CD14-positive monocyte (primary cell): ENCODE results near the gene RMI2. TPM values are rescaled to one million over a fixed set of nuclear protein-coding genes. Genes with fewer than 3 reads are reported as not detected.

Source experiments
- DNase-seq, 3 donors: peaks; one replicate each; pipeline ENCODE4 v3.0.0-alpha.2; 2011 to 2022
- H2AFZ ChIP-seq: 2 replicates; pipeline ENCODE4 v1.6.0; 2012; ENCODE audit warnings: mild to moderate bottlenecking, low read depth, low read length, inconsistent platforms; ENCODE audit not compliant: insufficient read depth, poor library complexity, severe bottlenecking
- H3K27ac ChIP-seq, 2 donors: 1 replicate in 1 of 2; 2 replicates in 1 of 2; pipeline ENCODE4 v1.5.1; 2012 to 2013; ENCODE audit warnings: low read length in 2 of 2, control low read depth in 1 of 2, inconsistent platforms in 1 of 2, low read depth in 1 of 2, mild to moderate bottlenecking in 1 of 2
- H3K27me3 ChIP-seq, 2 donors: one replicate each; pipeline versions ENCODE4 v1.6.0 to v1.6.1; 2011 to 2013; ENCODE audit warnings: low read length in 2 of 2; ENCODE audit not compliant: control insufficient read depth in 2 of 2, insufficient read depth in 2 of 2
- H3K36me3 ChIP-seq, 2 donors: replicated peaks in 1 of 2; 1 replicate in 1 of 2; 2 replicates in 1 of 2; pipeline versions ENCODE4 v1.5.1 to v1.6.1; 2012 to 2013; ENCODE audit warnings: low read length in 2 of 2, control low read depth in 1 of 2, inconsistent platforms in 1 of 2, mild to moderate bottlenecking in 1 of 2; ENCODE audit not compliant: insufficient read depth in 2 of 2, control insufficient read depth in 1 of 2
- H3K4me1 ChIP-seq, 2 donors: 1 replicate in 1 of 2; 2 replicates in 1 of 2; pipeline versions ENCODE4 v1.5.1 to v1.6.1; 2012 to 2013; ENCODE audit warnings: low read length in 2 of 2, control low read depth in 1 of 2, inconsistent platforms in 1 of 2, mild to moderate bottlenecking in 1 of 2, moderate library complexity in 1 of 2; ENCODE audit not compliant: insufficient read depth in 2 of 2, control insufficient read depth in 1 of 2
- H3K4me2 ChIP-seq: replicated peaks from 2 replicates; pipeline ENCODE3; 2012; ENCODE audit warnings: low read length, moderate library complexity, mild to moderate bottlenecking; ENCODE audit not compliant: poor library complexity, severe bottlenecking; ENCODE audit errors: extremely low read depth
- H3K4me3 ChIP-seq, 3 experiments: fragments of 200-600 bp in 1 of 3; sonication (generic) in 1 of 3; replicated peaks in 1 of 3; 1 replicate in 2 of 3; 2 replicates in 1 of 3; pipeline ENCODE4 v1.5.1; 2011 to 2013; ENCODE audit warnings: low read length in 3 of 3, mild to moderate bottlenecking in 3 of 3, control low read depth in 2 of 3, low read depth in 2 of 3, inconsistent platforms in 1 of 3, moderate library complexity in 1 of 3
- H3K79me2 ChIP-seq: 2 replicates; pipeline ENCODE4 v1.6.0; 2012; ENCODE audit warnings: mild to moderate bottlenecking, control low read depth, inconsistent platforms, low read length, moderate library complexity; ENCODE audit not compliant: insufficient read depth
- H3K9ac ChIP-seq: 2 replicates; pipeline ENCODE4 v1.6.0; 2017; ENCODE audit warnings: low read length, mild to moderate bottlenecking; ENCODE audit not compliant: insufficient read depth, poor library complexity, severe bottlenecking
- H3K9me3 ChIP-seq, 2 donors: replicated peaks in 1 of 2; 1 replicate in 1 of 2; 2 replicates in 1 of 2; pipeline versions ENCODE4 v1.5.1 to v1.6.1; 2012 to 2013; ENCODE audit warnings: low read length in 2 of 2, control low read depth in 1 of 2; ENCODE audit not compliant: control insufficient read depth in 1 of 2, insufficient read depth in 1 of 2
- H4K20me1 ChIP-seq: 2 replicates; pipeline ENCODE4 v1.6.0; 2012; ENCODE audit warnings: mild to moderate bottlenecking, low read length, control low read depth, moderate library complexity; ENCODE audit not compliant: insufficient read depth
- H3K27ac Mint-ChIP-seq, 7 donors: one replicate each; pipeline ENCODE4 v1.8.0; 2020; ENCODE audit warnings: mild to moderate bottlenecking in 7 of 7, mixed read lengths in 7 of 7, moderate library complexity in 6 of 7, inconsistent platforms in 2 of 7
- H3K27me3 Mint-ChIP-seq, 3 donors: one replicate each; pipeline ENCODE4 v1.8.0; 2021 to 2022; ENCODE audit warnings: low read depth in 3 of 3, mild to moderate bottlenecking in 3 of 3, mixed read lengths in 3 of 3, moderate library complexity in 3 of 3, inconsistent platforms in 1 of 3
- H3K36me3 Mint-ChIP-seq, 2 donors: one replicate each; pipeline ENCODE4 v1.8.0; 2020; ENCODE audit warnings: mixed read lengths in 2 of 2, inconsistent platforms in 1 of 2, mild to moderate bottlenecking in 1 of 2
- H3K4me1 Mint-ChIP-seq: one replicate; pipeline ENCODE4 v1.8.0; 2020; ENCODE audit warnings: mild to moderate bottlenecking, mixed read lengths
- H3K4me3 Mint-ChIP-seq, 2 donors: one replicate each; pipeline ENCODE4 v1.8.0; 2020; ENCODE audit warnings: mild to moderate bottlenecking in 2 of 2, mixed read lengths in 2 of 2, moderate library complexity in 1 of 2
- H3K9me3 Mint-ChIP-seq, 7 donors: one replicate each; pipeline ENCODE4 v1.8.0; 2020 to 2022; ENCODE audit warnings: mixed read lengths in 7 of 7, mild to moderate bottlenecking in 6 of 7, moderate library complexity in 6 of 7, inconsistent platforms in 2 of 7
- WGBS: methylation state at CpG from one replicate; pipeline ENCODE4 v1.1.5; 2013; ENCODE audit warnings: missing lambda C conversion rate; ENCODE audit not compliant: insufficient coverage; 5-methylcytosine and 5-hydroxymethylcytosine counted together
- intact Hi-C, 2 donors: fragments of 100-400 bp; cut with micrococcal nuclease; formaldehyde crosslinking; loops; one replicate each; pipeline versions ENCODE4 v1.15.0 to v1.15.1; 2023
- polyA plus RNA-seq, 3 donors: library from polyadenylated mRNA; depleted of rRNA in 1 of 3; unstranded in 2 of 3; stranded (reverse) in 1 of 3; fragments of 300-500 nt in 2 of 3; fragments of >200 nt in 1 of 3; fragmentation: Illumina TruSeq in 2 of 3; gene quantifications; 1 replicate in 2 of 3; 2 replicates in 1 of 3; pipeline ENCODE4 v1.2.3, GENCODE V29; 2012 to 2021
- TF ChIP-seq, protein P1 (sequence below): fragments of 200-600 bp; IDR thresholded peaks from one replicate; pipeline ENCODE4 v1.8.0; 2022; ENCODE audit warnings: antibody characterized with exemption, mild to moderate bottlenecking

RMI2 gene
- polyA plus RNA-seq, 3 donors: 0.17 to 0.24 (median 0.23) TPM

DNA sequence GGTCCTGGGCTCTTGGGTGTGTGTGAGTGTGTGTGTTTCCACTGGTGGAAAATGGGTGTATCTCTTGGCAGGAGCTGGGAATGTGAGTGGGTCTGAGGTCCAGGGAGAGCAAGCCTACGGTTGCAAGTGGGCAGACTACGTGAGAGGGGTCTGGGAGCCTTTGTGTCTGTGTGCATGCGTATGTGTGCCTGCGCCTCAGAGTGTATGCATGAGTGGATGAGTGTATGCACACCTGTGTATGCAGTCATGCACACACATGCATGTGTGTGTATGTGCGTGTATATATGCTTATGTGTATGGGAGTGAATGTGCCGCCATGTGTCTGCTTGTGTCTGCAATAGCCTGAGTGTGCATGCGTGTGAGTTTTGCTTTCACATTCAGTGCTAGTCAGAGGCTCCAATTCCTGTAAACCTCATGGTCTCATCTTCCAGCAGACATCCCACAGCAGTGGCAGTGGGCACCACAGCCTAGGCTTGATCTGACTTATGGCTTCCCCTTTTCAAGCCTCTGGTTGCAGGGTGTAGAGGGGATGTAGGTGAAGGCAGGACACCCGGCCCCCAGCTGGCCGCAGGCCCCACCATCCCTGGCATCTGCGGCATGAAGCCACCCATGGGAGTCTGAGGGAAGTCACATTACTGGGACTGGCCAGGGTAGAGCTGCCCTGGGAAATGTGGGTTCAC, 19.7 kb upstream of the RMI2 start:
- TF ChIP-seq, protein P1, sequence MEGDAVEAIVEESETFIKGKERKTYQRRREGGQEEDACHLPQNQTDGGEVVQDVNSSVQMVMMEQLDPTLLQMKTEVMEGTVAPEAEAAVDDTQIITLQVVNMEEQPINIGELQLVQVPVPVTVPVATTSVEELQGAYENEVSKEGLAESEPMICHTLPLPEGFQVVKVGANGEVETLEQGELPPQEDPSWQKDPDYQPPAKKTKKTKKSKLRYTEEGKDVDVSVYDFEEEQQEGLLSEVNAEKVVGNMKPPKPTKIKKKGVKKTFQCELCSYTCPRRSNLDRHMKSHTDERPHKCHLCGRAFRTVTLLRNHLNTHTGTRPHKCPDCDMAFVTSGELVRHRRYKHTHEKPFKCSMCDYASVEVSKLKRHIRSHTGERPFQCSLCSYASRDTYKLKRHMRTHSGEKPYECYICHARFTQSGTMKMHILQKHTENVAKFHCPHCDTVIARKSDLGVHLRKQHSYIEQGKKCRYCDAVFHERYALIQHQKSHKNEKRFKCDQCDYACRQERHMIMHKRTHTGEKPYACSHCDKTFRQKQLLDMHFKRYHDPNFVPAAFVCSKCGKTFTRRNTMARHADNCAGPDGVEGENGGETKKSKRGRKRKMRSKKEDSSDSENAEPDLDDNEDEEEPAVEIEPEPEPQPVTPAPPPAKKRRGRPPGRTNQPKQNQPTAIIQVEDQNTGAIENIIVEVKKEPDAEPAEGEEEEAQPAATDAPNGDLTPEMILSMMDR: no peak
- Mint-ChIP-seq H3K36me3 (peaks cover 5 to 13% of the 10 kb centered on the region in 2 donors), H3K4me3 (peak overlapping the region; percentile 34 to 64), H3K27ac (peak overlapping the region in 4 of 7 donors; percentile 12 to 85 (median 68)), H3K9me3 (peaks cover 0 to 6% (median 3%) of the 10 kb centered on the region in 7 donors), H3K27me3 (peaks cover 12 to 39% (median 17%) of the 10 kb centered on the region in 3 donors), H3K4me1 (peaks cover 52% of the 10 kb centered on the region)
- no peaks in the 10 kb centered on the region for H3K79me2 ChIP-seq
- H4K20me1 ChIP-seq: no peaks in the 10 kb centered on the region
- H3K4me2 ChIP-seq: peak overlapping the region; percentile 33
- no peaks in the 10 kb centered on the region for H3K9me3 ChIP-seq
- peak overlapping the region in 1 of 3 experiments; percentile 36 for H3K4me3 ChIP-seq
- H3K9ac ChIP-seq: no peak overlapping the region
- peak overlapping the region in 1 of 2 donors; percentile 53 for H3K27ac ChIP-seq
- peaks cover 42 to 50% of the 10 kb centered on the region in 2 donors for H3K4me1 ChIP-seq
- H2AFZ ChIP-seq: peak overlapping the region; percentile 61
- no peaks in the 10 kb centered on the region for H3K36me3 ChIP-seq
- intact Hi-C loops: no loop called here
- peak; percentile 28 to 32 (median 28) for DNase-seq
- 60% methylated on average over 8 of the region's 10 CpGs for WGBS
- no peaks in the 10 kb centered on the region for H3K27me3 ChIP-seq

DNA sequence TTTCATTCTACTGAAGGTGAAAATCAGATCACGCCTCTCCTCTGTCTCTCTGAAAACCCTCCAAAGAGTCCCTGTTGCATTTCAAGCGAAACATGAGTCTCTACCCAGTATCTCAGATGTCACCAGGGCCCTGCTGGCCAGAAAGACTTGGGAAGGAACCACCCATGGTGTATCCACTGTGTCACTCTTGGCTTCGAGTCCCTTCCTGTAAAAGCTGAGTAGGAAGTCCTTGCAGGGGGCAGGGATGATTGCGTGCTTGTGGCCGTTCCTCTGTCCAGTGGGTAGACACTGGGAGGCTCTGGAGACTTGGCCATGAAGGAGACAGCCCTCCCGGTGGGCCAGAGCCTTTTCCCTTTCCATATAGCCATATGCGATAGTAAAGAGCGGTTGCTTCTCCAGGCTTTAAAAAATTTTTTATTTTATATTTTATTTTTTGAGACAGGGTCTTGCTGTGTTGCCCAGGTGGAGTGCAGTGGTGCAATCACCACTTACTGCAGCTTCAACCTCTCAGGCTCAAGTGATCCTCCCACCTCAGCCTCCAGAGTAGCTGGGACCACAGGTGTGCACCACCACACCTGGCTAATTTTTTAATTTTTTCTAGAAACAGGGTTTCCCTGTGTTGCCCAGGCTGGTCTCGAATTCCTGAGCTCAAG, 19.0 kb upstream of the RMI2 start:
- H3K27ac ChIP-seq: peak overlapping the region in 1 of 2 donors; percentile 53
- peak overlapping the region; percentile 61 for H2AFZ ChIP-seq
- H3K4me3 Mint-ChIP-seq: peak overlapping the region; percentile 34 to 64
- H3K36me3 Mint-ChIP-seq: peaks cover 5 to 13% of the 10 kb centered on the region in 2 donors
- peak overlapping the region in 1 of 3 experiments; percentile 36 for H3K4me3 ChIP-seq
- H3K4me1 ChIP-seq: peaks cover 42 to 50% of the 10 kb centered on the region in 2 donors
- TF ChIP-seq, protein P1: no peak
- peak overlapping the region; percentile 33 for H3K4me2 ChIP-seq
- peaks cover 0 to 6% (median 3%) of the 10 kb centered on the region in 7 donors for H3K9me3 Mint-ChIP-seq
- H3K79me2 ChIP-seq: no peaks in the 10 kb centered on the region
- no peak overlapping the region for H3K9ac ChIP-seq
- H3K27me3 Mint-ChIP-seq: peaks cover 12 to 45% (median 19%) of the 10 kb centered on the region in 3 donors
- no peaks in the 10 kb centered on the region for H3K36me3 ChIP-seq
- peaks cover 0 to 3% of the 10 kb centered on the region in 2 donors for H3K27me3 ChIP-seq
- WGBS: 93% methylated on average over 3 of the region's 9 CpGs
- H3K27ac Mint-ChIP-seq: peak overlapping the region in 3 of 7 donors; percentile 12 to 85 (median 64)
- no peaks in the 10 kb centered on the region for H4K20me1 ChIP-seq
- peak; percentile 36 to 46 (median 39) for DNase-seq
- peaks cover 52% of the 10 kb centered on the region for H3K4me1 Mint-ChIP-seq
- intact Hi-C loops: no loop called here
- no peaks in the 10 kb centered on the region for H3K9me3 ChIP-seq
